ENCODE measurements around the gene PLCB4. TPM values are rescaled to one million over a fixed set of nuclear protein-coding genes. Genes with fewer than 3 reads are reported as not detected.

PLCB4 gene
- total RNA-seq, 1 donor from 2014 or later: 10.5 TPM

DNA sequence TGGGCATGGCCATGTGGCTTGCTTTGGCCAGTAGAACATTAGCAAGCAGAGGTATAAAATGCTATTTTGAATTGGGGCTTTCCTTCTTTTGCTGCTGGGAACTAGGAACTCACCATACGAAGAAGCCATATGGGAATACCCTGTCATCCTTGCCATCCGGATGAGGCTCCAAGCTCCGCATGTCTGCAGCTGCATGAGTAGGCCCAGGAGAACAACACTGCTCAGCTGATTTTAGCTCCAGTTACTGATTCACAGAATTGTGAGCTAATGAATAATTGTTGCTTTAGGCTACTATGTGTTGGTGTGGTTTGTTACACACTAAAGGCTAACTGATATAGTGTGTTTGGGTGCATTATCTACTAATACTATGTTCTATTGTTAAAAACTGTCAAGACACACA is 2.7 kb upstream of the PLCB4 start:
- H3K27ac Mint-ChIP-seq (ENCODE audit: unreplicated experiment): no peak overlapping the region
- H3K4me1 Mint-ChIP-seq (ENCODE audit: unreplicated experiment): peaks cover 6% of the 10 kb centered on the region
- TF ChIP-seq, protein P1, sequence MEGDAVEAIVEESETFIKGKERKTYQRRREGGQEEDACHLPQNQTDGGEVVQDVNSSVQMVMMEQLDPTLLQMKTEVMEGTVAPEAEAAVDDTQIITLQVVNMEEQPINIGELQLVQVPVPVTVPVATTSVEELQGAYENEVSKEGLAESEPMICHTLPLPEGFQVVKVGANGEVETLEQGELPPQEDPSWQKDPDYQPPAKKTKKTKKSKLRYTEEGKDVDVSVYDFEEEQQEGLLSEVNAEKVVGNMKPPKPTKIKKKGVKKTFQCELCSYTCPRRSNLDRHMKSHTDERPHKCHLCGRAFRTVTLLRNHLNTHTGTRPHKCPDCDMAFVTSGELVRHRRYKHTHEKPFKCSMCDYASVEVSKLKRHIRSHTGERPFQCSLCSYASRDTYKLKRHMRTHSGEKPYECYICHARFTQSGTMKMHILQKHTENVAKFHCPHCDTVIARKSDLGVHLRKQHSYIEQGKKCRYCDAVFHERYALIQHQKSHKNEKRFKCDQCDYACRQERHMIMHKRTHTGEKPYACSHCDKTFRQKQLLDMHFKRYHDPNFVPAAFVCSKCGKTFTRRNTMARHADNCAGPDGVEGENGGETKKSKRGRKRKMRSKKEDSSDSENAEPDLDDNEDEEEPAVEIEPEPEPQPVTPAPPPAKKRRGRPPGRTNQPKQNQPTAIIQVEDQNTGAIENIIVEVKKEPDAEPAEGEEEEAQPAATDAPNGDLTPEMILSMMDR (IDR thresholded peaks at IDR 0.05; ENCODE audit: unreplicated experiment): no peak

DNA sequence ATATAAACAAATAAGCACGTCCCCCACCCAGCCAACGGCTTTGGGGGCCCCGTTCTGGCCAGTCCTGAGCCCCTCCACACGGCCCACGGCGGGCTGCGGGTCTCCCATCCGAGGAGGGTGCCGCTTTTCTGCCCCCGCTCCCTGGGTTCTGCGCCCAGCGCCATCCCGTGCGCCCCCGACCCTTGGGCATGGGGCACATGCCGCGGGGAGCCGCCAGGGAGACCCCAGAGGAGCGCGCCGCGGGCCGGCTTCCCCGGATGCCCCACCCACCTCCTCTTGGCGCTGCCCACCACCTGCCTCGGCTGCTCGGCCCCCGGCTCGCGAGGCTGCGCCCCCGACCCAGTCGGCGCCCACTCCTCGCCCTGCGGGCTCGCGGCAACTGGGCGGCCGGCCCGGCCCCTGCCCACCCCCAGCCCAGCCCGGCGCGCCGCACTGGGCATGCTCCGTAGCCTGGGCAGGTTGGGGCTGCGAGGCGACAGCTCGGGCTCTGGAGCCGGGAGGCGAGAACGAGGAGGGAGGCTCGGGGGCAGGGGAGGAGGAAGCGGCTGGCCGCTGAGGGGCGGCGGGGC is 570 bp upstream of the PLCB4 start:
- Mint-ChIP-seq H3K27me3 (ENCODE audit: unreplicated experiment) (peaks cover 9% of the 10 kb centered on the region), H3K36me3 (ENCODE audit: low read depth, unreplicated experiment) (peaks cover 4% of the 10 kb centered on the region), H3K9me3 (ENCODE audit: unreplicated experiment) (no peaks in the 10 kb centered on the region), H3K4me1 (ENCODE audit: unreplicated experiment) (peaks cover 16% of the 10 kb centered on the region), H3K4me3 (ENCODE audit: unreplicated experiment) (peak overlapping the region; percentile 87), H3K27ac (ENCODE audit: unreplicated experiment) (no peak overlapping the region)
- peak; percentile 67 for DNase-seq (ENCODE audit: low spot score)
- TF ChIP-seq, protein P1 (IDR thresholded peaks at IDR 0.05; ENCODE audit: unreplicated experiment): no peak

More for the DNA sequence above, 2.7 kb upstream of the PLCB4 start:
- DNase-seq (ENCODE audit: low spot score): no peak
- no peak overlapping the region for H3K4me3 Mint-ChIP-seq (ENCODE audit: unreplicated experiment)
- no peaks in the 10 kb centered on the region for H3K9me3 Mint-ChIP-seq (ENCODE audit: unreplicated experiment)
- H3K27me3 Mint-ChIP-seq (ENCODE audit: unreplicated experiment): peaks cover 9% of the 10 kb centered on the region
- H3K36me3 Mint-ChIP-seq (ENCODE audit: low read depth, unreplicated experiment): peaks cover 4% of the 10 kb centered on the region

DNA sequence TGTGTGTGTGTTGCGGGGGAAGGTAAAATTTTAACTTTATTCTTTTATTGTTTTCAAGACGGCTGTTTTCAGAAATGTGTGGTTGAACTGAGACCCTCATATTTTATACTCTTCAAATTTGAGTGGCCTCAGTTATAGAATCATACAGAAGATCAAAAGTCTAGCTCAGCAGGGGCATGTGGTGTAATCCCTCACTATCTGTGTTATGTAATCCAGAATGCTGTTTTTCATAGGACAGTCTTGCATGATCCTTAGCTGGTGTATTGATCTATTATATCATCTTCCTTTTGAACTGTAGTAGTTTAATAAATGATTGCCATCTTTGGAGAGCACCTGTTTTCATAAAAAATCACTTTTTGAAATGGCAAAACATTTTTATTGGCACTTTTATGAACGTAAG is 1.4 kb downstream of the PLCB4 start:
- peaks cover 4% of the 10 kb centered on the region for H3K36me3 Mint-ChIP-seq (ENCODE audit: low read depth, unreplicated experiment)
- H3K27me3 Mint-ChIP-seq (ENCODE audit: unreplicated experiment): peaks cover 9% of the 10 kb centered on the region
- peaks cover 16% of the 10 kb centered on the region for H3K4me1 Mint-ChIP-seq (ENCODE audit: unreplicated experiment)
- H3K4me3 Mint-ChIP-seq (ENCODE audit: unreplicated experiment): no peak overlapping the region
- TF ChIP-seq, protein P1 (IDR thresholded peaks at IDR 0.05; ENCODE audit: unreplicated experiment): no peak
- H3K9me3 Mint-ChIP-seq (ENCODE audit: unreplicated experiment): no peaks in the 10 kb centered on the region
- H3K27ac Mint-ChIP-seq (ENCODE audit: unreplicated experiment): no peak overlapping the region
- DNase-seq (ENCODE audit: low spot score): no peak

DNA sequence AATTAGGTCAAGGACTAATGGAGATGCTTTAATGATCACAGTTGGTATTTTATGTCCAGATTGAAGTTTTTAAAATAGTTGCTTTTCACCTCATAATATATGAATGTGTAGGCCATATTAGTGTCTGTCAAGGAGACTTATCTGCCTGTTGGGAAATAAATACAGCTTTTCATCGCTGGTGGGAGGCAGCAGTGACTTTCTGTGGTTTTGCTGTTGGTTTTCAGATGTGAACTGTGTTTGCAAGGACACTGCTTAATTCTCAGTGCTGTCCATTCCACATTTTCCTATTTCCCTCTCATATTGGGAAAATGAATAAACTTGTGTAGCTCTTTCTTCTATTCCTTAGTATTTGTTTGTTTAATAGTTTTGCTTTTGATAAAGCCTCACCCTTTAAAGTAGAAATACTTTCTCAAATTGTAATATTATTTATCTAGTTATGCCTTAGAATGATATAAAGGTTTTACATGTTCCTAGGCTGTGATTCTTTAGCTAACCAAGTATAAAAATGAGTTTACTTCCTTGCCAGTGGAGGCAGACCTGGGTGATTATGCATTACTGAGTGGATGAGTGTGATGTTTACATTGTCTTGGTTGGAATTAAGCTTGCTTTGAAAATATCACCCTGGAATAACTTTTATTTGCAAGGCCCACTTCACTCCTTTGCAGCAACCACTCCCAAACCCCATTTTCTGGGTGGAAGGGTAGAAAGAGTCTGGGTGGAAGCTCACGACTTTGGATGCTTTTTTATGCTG is 3.3 kb downstream of the PLCB4 start:
- Mint-ChIP-seq H3K27ac (ENCODE audit: unreplicated experiment) (no peak overlapping the region), H3K4me3 (ENCODE audit: unreplicated experiment) (no peak overlapping the region), H3K9me3 (ENCODE audit: unreplicated experiment) (no peaks in the 10 kb centered on the region), H3K27me3 (ENCODE audit: unreplicated experiment) (peaks cover 6% of the 10 kb centered on the region), H3K36me3 (ENCODE audit: low read depth, unreplicated experiment) (peaks cover 4% of the 10 kb centered on the region), H3K4me1 (ENCODE audit: unreplicated experiment) (peaks cover 16% of the 10 kb centered on the region)
- DNase-seq (ENCODE audit: low spot score): no peak
- TF ChIP-seq, protein P1 (IDR thresholded peaks at IDR 0.05; ENCODE audit: unreplicated experiment): no peak

DNA sequence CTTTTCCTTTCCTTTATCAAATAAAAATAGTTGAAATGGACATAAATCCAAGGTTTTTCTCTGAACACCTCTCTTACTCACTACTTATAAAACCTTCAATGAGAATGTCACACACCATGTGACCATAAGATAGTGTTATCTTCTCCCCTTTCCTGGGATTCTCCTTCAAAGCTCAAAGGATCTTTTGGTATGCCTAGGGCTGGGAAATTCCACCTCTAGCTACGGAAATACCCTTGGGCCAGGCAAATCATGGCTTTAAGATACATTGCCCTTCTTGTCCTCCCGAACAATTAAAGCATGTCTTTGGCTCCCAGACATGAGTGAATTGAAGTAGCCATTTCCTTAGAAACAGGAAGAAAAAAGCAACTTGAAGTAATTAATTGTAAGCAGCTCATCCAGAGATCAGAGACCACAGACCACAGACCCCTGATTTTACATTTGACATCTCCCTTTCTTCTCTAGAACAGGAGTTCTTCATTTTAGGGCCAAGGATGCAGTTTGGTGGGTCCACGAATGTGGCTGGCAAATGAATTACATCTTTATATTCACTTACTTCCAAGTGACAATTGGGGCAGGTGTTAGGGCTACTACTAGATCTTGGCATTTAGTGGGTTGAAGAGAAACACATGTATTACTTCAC is 4.1 kb downstream of the PLCB4 start:
- no peak for DNase-seq (ENCODE audit: low spot score)
- Mint-ChIP-seq H3K4me1 (ENCODE audit: unreplicated experiment) (peaks cover 16% of the 10 kb centered on the region), H3K27ac (ENCODE audit: unreplicated experiment) (no peak overlapping the region), H3K36me3 (ENCODE audit: low read depth, unreplicated experiment) (peaks cover 4% of the 10 kb centered on the region), H3K27me3 (ENCODE audit: unreplicated experiment) (peaks cover 6% of the 10 kb centered on the region), H3K4me3 (ENCODE audit: unreplicated experiment) (no peak overlapping the region), H3K9me3 (ENCODE audit: unreplicated experiment) (no peaks in the 10 kb centered on the region)
- TF ChIP-seq, protein P1 (IDR thresholded peaks at IDR 0.05; ENCODE audit: unreplicated experiment): no peak

Measured in endothelial cell (in vitro differentiated cells).